ENCODE results near the gene CFAP46.

- TF ChIP-seq REST (IDR thresholded peaks at IDR 0.05; ENCODE audit: unreplicated experiment) (no peak), CTCF (conservative IDR thresholded peaks at IDR 0.05; ENCODE audit: low read depth in 2 of 2) (no peak)
These were observed 2.9 kb downstream of the CFAP46 start for GRCh38 chr10:132939378-132939955.
